ENCODE results near the gene CYB561D2.
A peak's percentile ranks its signal among the peaks of the same experiment; 100 is the strongest.

Gene CYB561D2

DNA sequence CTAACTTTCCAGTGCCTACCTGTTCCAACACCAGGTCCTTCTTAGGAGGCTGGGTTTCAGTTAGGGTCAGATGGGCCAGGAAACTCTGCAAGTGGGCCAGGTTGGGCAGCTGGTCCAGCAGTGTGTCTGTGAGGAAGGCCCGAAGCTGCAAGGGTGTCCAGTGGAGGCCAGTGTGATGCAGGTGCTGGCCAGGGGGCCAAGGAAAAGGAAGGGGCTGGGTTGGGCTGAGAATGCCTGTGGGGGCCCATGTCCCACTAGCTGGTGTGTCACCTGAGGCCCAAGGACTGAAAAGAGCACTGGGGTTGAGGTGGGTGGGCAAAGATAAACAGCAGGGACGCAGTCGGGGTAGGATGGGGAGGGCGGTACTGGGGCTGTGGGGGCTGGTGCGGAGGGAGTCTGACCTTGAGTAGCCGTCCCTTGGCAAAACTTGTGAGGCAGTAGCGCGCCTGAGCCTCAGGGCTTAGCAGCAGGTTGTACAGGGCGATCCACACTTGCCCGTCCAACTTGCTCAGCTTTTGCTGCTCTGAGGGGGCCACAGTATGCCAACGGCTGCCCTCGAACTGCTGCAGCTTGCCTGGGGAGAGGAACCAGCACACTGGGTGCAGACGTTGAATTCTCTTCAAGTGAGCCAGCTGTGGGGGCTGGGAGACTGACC is 8.5 kb upstream of the CYB561D2 start:
- peak overlapping the region; percentile 79 for H3K4me3 ChIP-seq (ENCODE audit: control insufficient read depth, low read depth, low read length)
- no peak for DNase-seq (ENCODE audit: low read depth)
- TF ChIP-seq, protein P1, sequence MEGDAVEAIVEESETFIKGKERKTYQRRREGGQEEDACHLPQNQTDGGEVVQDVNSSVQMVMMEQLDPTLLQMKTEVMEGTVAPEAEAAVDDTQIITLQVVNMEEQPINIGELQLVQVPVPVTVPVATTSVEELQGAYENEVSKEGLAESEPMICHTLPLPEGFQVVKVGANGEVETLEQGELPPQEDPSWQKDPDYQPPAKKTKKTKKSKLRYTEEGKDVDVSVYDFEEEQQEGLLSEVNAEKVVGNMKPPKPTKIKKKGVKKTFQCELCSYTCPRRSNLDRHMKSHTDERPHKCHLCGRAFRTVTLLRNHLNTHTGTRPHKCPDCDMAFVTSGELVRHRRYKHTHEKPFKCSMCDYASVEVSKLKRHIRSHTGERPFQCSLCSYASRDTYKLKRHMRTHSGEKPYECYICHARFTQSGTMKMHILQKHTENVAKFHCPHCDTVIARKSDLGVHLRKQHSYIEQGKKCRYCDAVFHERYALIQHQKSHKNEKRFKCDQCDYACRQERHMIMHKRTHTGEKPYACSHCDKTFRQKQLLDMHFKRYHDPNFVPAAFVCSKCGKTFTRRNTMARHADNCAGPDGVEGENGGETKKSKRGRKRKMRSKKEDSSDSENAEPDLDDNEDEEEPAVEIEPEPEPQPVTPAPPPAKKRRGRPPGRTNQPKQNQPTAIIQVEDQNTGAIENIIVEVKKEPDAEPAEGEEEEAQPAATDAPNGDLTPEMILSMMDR (conservative IDR thresholded peaks at IDR 0.05; ENCODE audit: control insufficient read depth, insufficient read depth, low read depth, low read length), result no peak

DNA sequence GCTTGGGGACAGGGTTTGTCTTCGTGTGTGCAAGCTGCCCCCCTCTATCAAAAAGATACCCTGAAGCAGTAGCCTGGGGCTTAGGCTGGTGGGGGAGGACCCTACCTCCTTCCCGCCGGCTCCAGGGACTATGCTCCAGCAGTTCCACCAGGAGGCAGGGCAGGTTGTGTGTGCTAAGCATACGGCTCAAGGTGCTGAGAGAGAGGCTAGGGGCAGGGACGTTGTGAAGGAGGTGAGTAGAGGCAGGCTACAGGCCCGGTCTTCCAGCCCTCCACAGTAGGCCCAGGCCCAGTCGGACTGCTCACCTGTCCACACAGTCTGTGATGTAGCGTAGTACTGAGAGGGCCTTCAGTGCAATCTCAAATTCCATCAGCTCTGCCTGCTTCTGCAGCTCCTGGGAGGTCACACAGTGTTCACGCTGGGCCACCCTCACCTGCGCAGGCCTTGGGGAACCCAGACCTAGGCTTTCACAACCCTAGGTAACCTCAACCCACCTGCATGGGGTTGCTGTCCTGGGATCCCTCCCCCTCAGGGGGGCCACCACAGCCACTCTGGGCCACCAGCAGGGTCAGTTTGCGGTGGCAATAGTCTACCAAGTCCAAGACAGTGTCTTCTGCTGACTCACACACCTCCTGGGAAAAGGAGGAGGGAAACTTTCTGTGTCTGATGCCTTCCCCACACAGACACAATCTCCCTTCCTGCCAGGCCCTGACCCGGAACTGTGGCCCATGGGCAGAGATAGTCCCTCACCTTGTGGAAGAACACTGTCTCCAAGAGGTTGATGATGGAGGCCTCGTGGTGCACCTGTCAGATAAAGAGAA is 7.6 kb upstream of the CYB561D2 start:
- no peak for DNase-seq (ENCODE audit: low read depth)
- no peak overlapping the region for H3K4me3 ChIP-seq (ENCODE audit: control insufficient read depth, low read depth, low read length)
- TF ChIP-seq, protein P1 (conservative IDR thresholded peaks at IDR 0.05; ENCODE audit: control insufficient read depth, insufficient read depth, low read depth, low read length), result no peak

DNA sequence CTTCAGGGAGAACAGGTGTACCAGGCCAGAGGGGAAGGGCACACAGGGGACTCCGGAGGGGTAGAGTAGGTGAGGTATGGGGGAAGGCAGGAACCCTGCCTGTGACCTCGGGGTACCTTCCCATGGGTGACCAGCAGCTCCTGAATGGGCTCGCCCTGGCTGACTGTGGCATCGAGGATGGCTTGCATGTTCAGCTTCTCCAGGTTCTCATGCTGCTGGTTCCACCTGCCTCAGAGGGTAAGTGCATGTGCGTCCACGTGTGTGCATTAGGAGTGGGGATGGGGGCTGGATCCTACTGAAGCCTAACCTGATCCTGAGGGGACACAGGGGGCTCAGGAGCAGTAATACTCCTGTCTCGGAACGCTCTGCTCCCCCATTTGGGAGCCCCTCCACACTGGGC is 5.7 kb upstream of the CYB561D2 start:
- DNase-seq (ENCODE audit: low read depth), result no peak
- peak overlapping the region; percentile 42 for H3K4me3 ChIP-seq (ENCODE audit: control insufficient read depth, low read depth, low read length)
- TF ChIP-seq, protein P1 (conservative IDR thresholded peaks at IDR 0.05; ENCODE audit: control insufficient read depth, insufficient read depth, low read depth, low read length), result no peak

DNA sequence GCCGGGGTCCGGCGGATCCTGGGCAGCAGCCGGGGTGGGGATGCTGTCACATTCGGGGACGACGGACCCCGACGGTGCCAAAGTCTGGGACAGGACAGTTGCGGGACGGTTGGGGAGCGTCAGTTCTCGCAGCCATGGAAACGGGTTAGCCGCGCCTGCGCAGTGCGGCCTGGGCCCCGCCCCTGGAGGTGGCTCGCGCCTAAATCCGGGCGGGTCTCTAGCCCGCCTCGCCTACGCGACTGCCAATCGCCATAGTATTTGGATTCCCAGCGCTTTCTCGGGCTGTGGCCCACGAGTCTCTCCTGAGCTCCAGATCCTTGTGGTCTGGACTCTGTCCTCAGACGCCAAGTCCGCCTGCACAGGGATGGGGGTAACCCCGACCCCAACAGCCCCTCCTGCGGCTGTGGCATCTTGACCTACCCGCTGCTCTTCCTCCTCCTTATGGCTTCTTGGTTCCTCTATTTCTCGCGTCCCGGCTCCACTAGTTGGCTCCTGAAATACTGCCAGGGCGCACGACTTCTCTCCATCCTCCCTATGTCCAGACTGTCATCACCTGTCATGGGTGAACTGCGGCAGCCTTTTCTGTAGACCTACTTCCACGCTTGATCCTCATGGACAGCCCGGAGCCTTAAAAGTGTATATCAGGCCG is 5.0 kb upstream of the CYB561D2 start, which contains the start of gene ZMYND10:
ZMYND10 (minus strand) TSS at position 147 of the 649 bp plus-strand sequence. CDS start 153 bp downstream, outside the sequence.
- peak within 1 kb of the TSS; percentile 42 for H3K4me3 ChIP-seq (ENCODE audit: control insufficient read depth, low read depth, low read length)
- TF ChIP-seq, protein P1 (conservative IDR thresholded peaks at IDR 0.05; ENCODE audit: control insufficient read depth, insufficient read depth, low read depth, low read length), result no peak
- peak; percentile 59 for DNase-seq (ENCODE audit: low read depth)

DNA sequence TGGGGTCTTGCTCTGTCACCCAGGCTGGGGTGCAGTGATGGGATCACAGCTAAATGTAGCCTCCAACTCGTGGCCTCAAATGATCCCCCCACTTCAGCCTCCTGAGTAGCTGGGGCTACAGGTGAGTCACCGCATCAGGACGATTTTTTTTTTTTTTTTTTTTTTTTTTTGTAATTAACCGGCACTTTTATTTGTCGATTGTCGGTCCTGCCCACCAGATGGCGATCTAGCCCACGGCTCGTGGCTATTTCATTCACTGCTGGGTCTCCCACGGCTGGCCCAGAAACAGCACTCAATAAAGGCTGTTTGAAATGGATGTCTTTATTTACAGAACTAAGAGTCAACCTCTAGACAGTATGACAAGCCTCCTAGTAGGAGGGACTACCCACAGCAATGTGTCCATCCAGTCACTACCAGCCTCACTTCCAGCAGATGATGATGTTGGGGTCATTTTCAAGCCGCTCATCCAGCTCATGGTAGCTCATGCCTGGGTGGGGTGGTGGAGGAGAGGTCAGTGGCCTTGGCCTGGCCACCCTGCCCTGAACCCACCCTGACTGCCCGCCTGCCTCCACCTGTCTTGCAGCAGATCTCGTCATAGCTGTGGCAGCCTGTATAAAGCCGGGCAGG is 3.4 kb upstream of the CYB561D2 start:
- H3K4me3 ChIP-seq (ENCODE audit: control insufficient read depth, low read depth, low read length), result no peak overlapping the region
- peak; percentile 75 for DNase-seq (ENCODE audit: low read depth)
- TF ChIP-seq, protein P1 (conservative IDR thresholded peaks at IDR 0.05; ENCODE audit: control insufficient read depth, insufficient read depth, low read depth, low read length), result peak; percentile 58

DNA sequence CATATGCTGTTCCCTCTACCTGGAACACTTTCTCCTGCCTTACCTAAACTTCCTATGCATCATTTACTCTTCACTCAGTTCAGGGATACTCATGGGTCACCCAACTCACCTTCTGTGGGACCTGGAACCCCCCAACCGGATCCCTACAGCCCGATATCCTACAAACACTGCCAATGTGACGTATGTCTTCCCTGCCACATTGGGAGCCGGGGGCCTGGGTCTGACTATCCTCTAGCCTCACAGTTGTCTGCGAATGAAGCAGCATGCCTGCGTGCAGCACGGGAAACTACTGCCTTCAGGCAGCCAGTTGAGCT is 492 bp upstream of the CYB561D2 start:
- H3K4me3 ChIP-seq (ENCODE audit: control insufficient read depth, low read depth, low read length), result peak overlapping the region; percentile 92
- TF ChIP-seq, protein P1 (conservative IDR thresholded peaks at IDR 0.05; ENCODE audit: control insufficient read depth, insufficient read depth, low read depth, low read length), result no peak
- DNase-seq (ENCODE audit: low read depth), result no peak

All from fibroblast of mammary gland (primary cell).